Myometrial cell (primary cell): Measurements from ENCODE around the gene YIPF3. TPM values are rescaled to one million over a fixed set of nuclear protein-coding genes. Genes with fewer than 3 reads are reported as not detected.

Experiments
- total RNA-seq: library from RNA; depleted of rRNA; stranded (reverse); fragments of >200 nt; gene quantifications from 2 replicates; pipeline ENCODE4 v1.2.3, GENCODE V29; 2015

The YIPF3 gene
- 145 and 164 TPM in 2 replicates for total RNA-seq

DNA sequence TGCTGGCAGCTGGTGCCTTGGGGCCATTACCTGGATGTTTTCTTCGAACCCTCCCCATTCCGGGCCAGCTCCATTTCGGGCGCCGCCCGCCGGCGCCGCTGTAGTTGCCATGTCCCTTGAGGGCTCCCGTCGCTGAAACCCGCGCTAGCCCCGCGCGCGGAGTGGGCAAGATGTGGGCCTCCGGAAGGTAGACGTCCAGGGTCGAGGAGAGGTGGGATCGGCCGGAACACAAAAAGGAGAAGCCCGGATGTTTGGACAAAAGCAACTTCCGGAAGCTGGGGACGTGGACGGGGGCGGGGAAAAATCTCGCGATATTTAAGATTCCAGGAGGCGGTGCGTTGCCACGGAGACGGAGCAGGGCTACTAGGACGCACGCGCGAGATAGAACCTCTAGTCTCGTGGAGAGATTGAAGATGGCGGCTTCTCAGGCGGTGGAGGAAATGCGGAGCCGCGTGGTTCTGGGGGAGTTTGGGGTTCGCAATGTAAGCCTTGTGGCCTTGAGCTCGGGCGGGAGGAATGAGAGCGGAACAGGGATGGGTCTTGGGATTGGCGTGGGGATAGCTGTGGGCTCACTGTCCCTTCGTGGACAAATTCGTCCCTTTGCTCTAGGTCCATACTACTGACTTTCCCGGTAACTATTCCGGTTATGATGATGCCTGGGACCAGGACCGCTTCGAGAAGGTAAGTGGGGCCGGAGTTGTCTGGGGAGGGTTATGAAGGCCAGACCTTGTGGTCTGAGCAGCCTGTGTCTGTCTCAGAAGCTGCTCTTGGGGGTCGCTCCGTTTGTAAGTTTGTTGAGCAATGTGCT lies at the start of gene YIPF3, which contains the start of gene POLR1C:
TSS of gene YIPF3 (minus strand) at position 230 of the 808 bp plus-strand sequence. CDS start at position 111, 119 bp downstream.
TSS of gene POLR1C (plus strand) at position 393 of the 808 bp plus-strand sequence. CDS start at position 414, 21 bp downstream.

DNA sequence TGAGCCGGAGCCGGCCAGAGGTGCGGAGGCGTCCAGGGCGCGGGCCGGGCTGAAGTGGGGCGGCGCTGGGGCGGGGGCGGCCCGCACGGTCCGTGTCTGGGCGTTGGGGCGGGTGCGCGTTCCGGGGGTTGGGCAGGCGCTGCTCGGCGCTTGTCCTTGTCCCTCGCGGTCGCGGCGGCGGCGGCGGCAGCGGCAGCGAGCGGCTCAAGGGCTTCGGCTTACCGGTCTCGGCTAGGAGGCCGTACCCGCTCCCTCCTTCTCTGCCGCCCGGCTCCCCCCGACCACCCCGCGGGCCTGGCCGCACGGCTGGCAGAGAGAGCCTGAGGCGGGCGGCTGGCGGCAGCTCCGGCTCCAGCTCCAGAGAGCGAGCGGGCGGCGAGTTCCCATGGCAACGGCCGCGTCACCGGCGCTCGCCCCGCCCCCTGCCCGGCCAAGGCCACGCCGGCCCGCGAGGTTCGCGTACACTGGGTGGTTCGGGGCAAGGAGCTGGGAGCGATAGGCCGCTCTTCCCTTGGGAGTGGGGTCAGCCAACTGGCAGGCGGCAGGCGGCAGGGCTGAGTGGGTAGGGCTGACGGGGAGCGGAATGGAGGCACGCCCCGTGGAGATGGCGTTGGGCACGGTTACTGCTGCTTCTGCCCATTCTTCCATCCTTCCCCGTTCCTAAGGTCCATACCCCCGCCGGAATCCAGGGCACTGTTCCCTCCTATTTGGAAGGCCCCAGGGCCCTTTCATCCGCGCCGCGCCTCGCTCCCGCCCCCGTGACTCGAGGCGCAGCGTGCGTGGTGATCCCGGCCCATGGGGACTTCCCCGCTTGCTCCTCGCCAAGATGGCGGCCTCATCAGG lies 6.5 kb downstream of the YIPF3 start, which contains the start of gene LRRC73:
TSS of gene LRRC73 (minus strand) at position 363 of the 843 bp plus-strand sequence. CDS start 561 bp downstream, outside the sequence.

DNA sequence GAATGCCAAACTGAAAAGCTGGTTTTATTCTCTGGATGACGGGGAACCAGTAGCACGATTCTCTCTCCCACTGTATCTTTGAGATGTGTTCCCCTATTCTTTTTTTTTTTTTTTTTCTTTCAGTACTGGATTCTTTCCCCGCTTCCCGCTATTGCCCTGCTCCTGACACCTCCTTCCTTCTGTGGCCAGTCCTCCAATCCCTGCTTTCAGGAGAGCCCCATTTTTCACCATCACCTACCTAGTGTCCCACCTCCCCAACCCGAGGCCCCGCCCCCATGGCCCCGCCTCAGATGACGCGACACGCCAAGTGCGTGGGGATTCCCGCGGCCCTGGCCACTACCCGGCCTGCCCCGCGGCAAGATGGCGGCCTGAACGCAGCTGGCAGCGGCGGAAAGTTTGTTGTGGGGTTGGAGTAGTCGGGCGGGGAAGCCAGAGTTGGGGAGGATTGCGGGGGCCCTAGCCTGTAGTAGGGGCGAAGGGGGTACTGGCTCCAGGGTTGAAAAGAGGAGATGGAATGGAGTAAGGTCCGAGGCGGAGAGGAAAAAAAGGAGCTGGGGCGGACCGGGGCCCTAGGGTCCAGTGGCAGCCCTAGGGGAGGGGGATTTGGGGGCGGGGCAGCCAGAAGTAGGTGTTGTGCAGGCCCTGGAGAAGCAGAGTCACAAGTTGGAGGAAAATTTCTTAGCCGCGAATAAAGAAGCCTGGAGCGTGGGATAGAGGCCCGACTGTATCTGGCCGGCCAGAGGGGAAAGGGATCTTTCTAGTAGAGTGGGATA lies 39.3 kb downstream of the YIPF3 start, which contains the start of gene TJAP1:
TSS of gene TJAP1 (plus strand) at position 336 of the 773 bp plus-strand sequence. CDS start 21,432 bp downstream, outside the sequence.

Other genes starting within 250 kb of the YIPF3 start
- not detected in 2 replicates for gene SLC22A7, start 218.7 kb downstream of the YIPF3 start, total RNA-seq
- gene CRIP3, start 208.1 kb downstream of the YIPF3 start, total RNA-seq: not detected in 2 replicates
- gene ZNF318, start 147.3 kb downstream of the YIPF3 start, total RNA-seq: 6.6 and 7.5 TPM in 2 replicates
- gene ABCC10, start 89.4 kb downstream of the YIPF3 start, total RNA-seq: 14.7 and 26.1 TPM in 2 replicates
- gene DLK2, start 61.4 kb downstream of the YIPF3 start, total RNA-seq: 0.86 and 2.3 TPM in 2 replicates
- gene TJAP1, start 39.4 kb downstream of the YIPF3 start, total RNA-seq: 21.4 and 38.6 TPM in 2 replicates
- gene LRRC73, start 6.6 kb downstream of the YIPF3 start, total RNA-seq: 0.89 TPM in 1 of 2 replicates, not detected in the other
- gene POLR1C, start 163 bp upstream of the YIPF3 start, total RNA-seq: 27.4 and 29.2 TPM in 2 replicates
- gene XPO5, start 59.1 kb upstream of the YIPF3 start, total RNA-seq: 18.5 and 20.7 TPM in 2 replicates
- 21.3 and 26.6 TPM in 2 replicates for gene POLH, start 59.3 kb upstream of the YIPF3 start, total RNA-seq
- 55.6 and 58.0 TPM in 2 replicates for gene GTPBP2, start 112.3 kb upstream of the YIPF3 start, total RNA-seq
- gene MAD2L1BP, start 118.9 kb upstream of the YIPF3 start, total RNA-seq: 35.5 and 37.6 TPM in 2 replicates
- gene RSPH9, start 128.1 kb upstream of the YIPF3 start, total RNA-seq: 0.86 and 1.2 TPM in 2 replicates
- gene MRPS18A, start 170.9 kb upstream of the YIPF3 start, total RNA-seq: 24.5 and 36.9 TPM in 2 replicates